Effector memory CD8-positive, alpha-beta T cell (primary cell): Measurements from ENCODE around the gene SLC25A18.
"Not testable (repeated sequence)": the region's sequence is repeated elsewhere in the genome, so short reads cannot be mapped to it uniquely, and the experiment has no call there.

Experiments used
- ATAC-seq: fragments of 150-1000 bp; cut with Tn5 transposase; replicated peaks from 2 replicates; pipeline ENCODE4 v1.10.0; 2021; ENCODE audit warnings: mild to moderate bottlenecking, moderate library complexity
- DNase-seq, 3 experiments: peaks; one replicate each; pipeline ENCODE4 v3.0.0; 2021
- H3K27ac Mint-ChIP-seq, 2 donors: one replicate each; pipeline ENCODE4 v1.8.0; 2022; ENCODE audit warnings: mild to moderate bottlenecking in 2 of 2, mixed read lengths in 2 of 2, moderate library complexity in 2 of 2
- H3K27me3 Mint-ChIP-seq, 2 donors: one replicate each; pipeline ENCODE4 v1.8.0; 2022; ENCODE audit warnings: mixed read lengths in 2 of 2
- H3K36me3 Mint-ChIP-seq: one replicate; pipeline ENCODE4 v1.8.0; 2022; ENCODE audit warnings: mild to moderate bottlenecking, moderate library complexity, mixed read lengths; ENCODE audit not compliant: insufficient read depth
- H3K4me1 Mint-ChIP-seq, 2 donors: one replicate each; pipeline ENCODE4 v1.8.0; 2022; ENCODE audit warnings: low read depth in 2 of 2, mixed read lengths in 2 of 2
- H3K4me3 Mint-ChIP-seq, 2 donors: one replicate each; pipeline ENCODE4 v1.8.0; 2022; ENCODE audit warnings: mild to moderate bottlenecking in 2 of 2, mixed read lengths in 2 of 2, moderate library complexity in 2 of 2
- H3K9me3 Mint-ChIP-seq, 2 donors: one replicate each; pipeline ENCODE4 v1.8.0; 2022; ENCODE audit warnings: mixed read lengths in 2 of 2

Gene SLC25A18

GRCh38 chr22:17633998-17634323, 70.7 kb downstream of the SLC25A18 start:
- Mint-ChIP-seq H3K27me3 (no peaks in the 10 kb centered on the region), H3K27ac (no peak overlapping the region), H3K36me3 (peaks cover 11% of the 10 kb centered on the region), H3K4me3 (no peak overlapping the region), H3K9me3 (no peaks in the 10 kb centered on the region), H3K4me1 (peaks cover 8 to 18% of the 10 kb centered on the region in 2 donors)
- ATAC-seq (no peak), DNase-seq (no peak)

- Mint-ChIP-seq H3K27me3 (no peaks in the 10 kb centered on the region), H3K4me1 (peaks cover 11 to 20% of the 10 kb centered on the region in 2 donors), H3K27ac (no peak overlapping the region), H3K36me3 (peaks cover 17% of the 10 kb centered on the region), H3K9me3 (no peaks in the 10 kb centered on the region), H3K4me3 (no peak overlapping the region)
- no peak for DNase-seq
- ATAC-seq = no peak
These were observed 71.4 kb downstream of the SLC25A18 start for GRCh38 chr22:17634696-17635095.

DNA sequence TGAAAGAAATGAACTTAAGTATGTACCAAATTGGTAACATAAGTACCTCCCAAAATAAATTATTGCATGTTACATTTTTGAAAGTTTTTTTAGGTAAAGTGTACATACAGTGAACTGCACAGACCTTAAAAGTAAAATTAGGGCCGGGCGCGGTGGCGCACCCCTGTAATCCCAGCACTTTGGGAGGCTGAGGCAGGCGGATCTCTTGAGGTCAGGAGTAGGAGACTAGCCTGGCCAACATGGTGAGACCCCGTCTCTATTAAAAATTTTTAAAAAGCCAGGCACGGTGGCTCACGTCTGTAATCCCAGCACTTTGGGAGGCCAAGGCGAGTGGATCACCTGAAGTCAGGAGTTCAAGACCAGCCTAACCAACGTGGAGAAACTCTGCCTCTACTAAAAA, 73.6 kb downstream of the SLC25A18 start:
- not testable (repeated sequence) for H3K27me3 Mint-ChIP-seq, DNase-seq, H3K9me3 Mint-ChIP-seq, H3K27ac Mint-ChIP-seq, ATAC-seq, H3K4me3 Mint-ChIP-seq
- Mint-ChIP-seq H3K36me3 (peaks cover 28% of the 10 kb centered on the region), H3K4me1 (peaks cover 15 to 25% of the 10 kb centered on the region in 2 donors)

GRCh38 chr22:17637490-17638181, 74.3 kb downstream of the SLC25A18 start:
- Mint-ChIP-seq H3K27ac (peak overlapping the region; percentile 99 to 100), H3K4me1 (peaks cover 15 to 29% of the 10 kb centered on the region in 2 donors), H3K36me3 (peaks cover 30% of the 10 kb centered on the region), H3K4me3 (peak overlapping the region; percentile 87), H3K9me3 (no peaks in the 10 kb centered on the region), H3K27me3 (no peaks in the 10 kb centered on the region)
- ATAC-seq = no peak
- DNase-seq = no peak

DNA sequence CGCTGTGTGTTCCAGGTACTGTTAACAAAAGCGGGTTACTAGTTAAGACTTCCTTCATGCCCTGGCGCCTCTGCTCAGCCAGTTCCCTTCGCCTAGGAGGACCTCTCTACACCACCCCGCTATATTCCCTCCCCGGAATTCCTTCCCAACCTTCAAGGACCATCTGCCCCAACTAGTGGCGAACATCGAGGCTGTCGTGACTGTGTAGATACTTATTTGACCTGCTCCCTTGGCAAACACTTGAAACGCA, 74.8 kb downstream of the SLC25A18 start:
- Mint-ChIP-seq H3K4me1 (peaks cover 15 to 34% of the 10 kb centered on the region in 2 donors), H3K27ac (peak overlapping the region; percentile 99 to 100), H3K36me3 (peaks cover 30% of the 10 kb centered on the region), H3K9me3 (no peaks in the 10 kb centered on the region), H3K4me3 (peak overlapping the region; percentile 87), H3K27me3 (no peaks in the 10 kb centered on the region)
- DNase-seq (peak in 1 of 3 experiments; percentile 13), ATAC-seq (peak; percentile 4)

GRCh38 chr22:17638432-17639246, 75.3 kb downstream of the SLC25A18 start, which contains the start of gene BCL2L13:
Gene BCL2L13, plus strand, starts transcription at chr22:17638757. Its CDS starts 16,955 bp downstream, at chr22:17655712.
- Mint-ChIP-seq H3K27me3 (no peaks in the 10 kb centered on the region), H3K27ac (peak within 1 kb of the TSS; percentile 99 to 100), H3K4me3 (peak within 1 kb of the TSS; percentile 87), H3K36me3 (peaks cover 30% of the 10 kb centered on the region), H3K4me1 (peaks cover 15 to 34% of the 10 kb centered on the region in 2 donors), H3K9me3 (no peaks in the 10 kb centered on the region)
- DNase-seq (peak; percentile 78 to 83 (median 83)), ATAC-seq (peak; percentile 94)

GRCh38 chr22:17639247-17639741, 76.0 kb downstream of the SLC25A18 start:
- peak overlapping the region; percentile 87 for H3K4me3 Mint-ChIP-seq
- ATAC-seq (peak; percentile 26), DNase-seq (peak in 2 of 3 experiments; percentile 4 to 47)

More at GRCh38 chr22:17639247-17639741, 76.0 kb downstream of the SLC25A18 start:
- Mint-ChIP-seq H3K36me3 (peaks cover 32% of the 10 kb centered on the region), H3K27ac (peak overlapping the region; percentile 99 to 100), H3K4me1 (peaks cover 15 to 34% of the 10 kb centered on the region in 2 donors), H3K9me3 (no peaks in the 10 kb centered on the region), H3K27me3 (no peaks in the 10 kb centered on the region)
